Progenitor cell of endocrine pancreas (in vitro differentiated cells): ENCODE results near the gene RBP5. TPM values are rescaled to one million over a fixed set of nuclear protein-coding genes. Genes with fewer than 3 reads are reported as not detected.
A peak's percentile ranks its signal among the peaks of the same experiment; 100 is the strongest.

ENCODE experiments used
- DNase-seq: peaks from one replicate; pipeline ENCODE4 v3.0.0; 2021; ENCODE audit warnings: low spot score; ENCODE audit not compliant: unreplicated experiment
- H3K27ac Mint-ChIP-seq: 2 replicates; pipeline ENCODE4 v1.8.0; 2021; ENCODE audit warnings: mild to moderate bottlenecking, moderate library complexity, mixed read lengths
- H3K27me3 Mint-ChIP-seq: 2 replicates; pipeline ENCODE4 v1.8.0; 2021; ENCODE audit warnings: mixed read lengths
- H3K36me3 Mint-ChIP-seq: 2 replicates; pipeline ENCODE4 v1.8.0; 2022; ENCODE audit warnings: mixed read lengths; ENCODE audit not compliant: insufficient read depth
- H3K4me1 Mint-ChIP-seq: 2 replicates; pipeline ENCODE4 v1.8.0; 2021; ENCODE audit warnings: low read depth, mixed read lengths
- H3K4me3 Mint-ChIP-seq: 2 replicates; pipeline ENCODE4 v1.8.0; 2021; ENCODE audit warnings: low read depth, mild to moderate bottlenecking, moderate library complexity, mixed read lengths
- H3K9me3 Mint-ChIP-seq: 2 replicates; pipeline ENCODE4 v1.8.0; 2021; ENCODE audit warnings: low read depth, mixed read lengths
- total RNA-seq: library from RNA; stranded (reverse); gene quantifications from 2 replicates; pipeline ENCODE4 v1.2.1, GENCODE V29; 2021
- TF ChIP-seq, protein P1 (sequence below): fragments of 200-600 bp; sonication (generic); IDR thresholded peaks from one replicate; pipeline ENCODE4 v1.5.0; 2021; ENCODE audit warnings: antibody characterized with exemption, mild to moderate bottlenecking; ENCODE audit not compliant: unreplicated experiment

RBP5 gene
- total RNA-seq, 1 donor from 2014 or later = 5.8 TPM

DNA sequence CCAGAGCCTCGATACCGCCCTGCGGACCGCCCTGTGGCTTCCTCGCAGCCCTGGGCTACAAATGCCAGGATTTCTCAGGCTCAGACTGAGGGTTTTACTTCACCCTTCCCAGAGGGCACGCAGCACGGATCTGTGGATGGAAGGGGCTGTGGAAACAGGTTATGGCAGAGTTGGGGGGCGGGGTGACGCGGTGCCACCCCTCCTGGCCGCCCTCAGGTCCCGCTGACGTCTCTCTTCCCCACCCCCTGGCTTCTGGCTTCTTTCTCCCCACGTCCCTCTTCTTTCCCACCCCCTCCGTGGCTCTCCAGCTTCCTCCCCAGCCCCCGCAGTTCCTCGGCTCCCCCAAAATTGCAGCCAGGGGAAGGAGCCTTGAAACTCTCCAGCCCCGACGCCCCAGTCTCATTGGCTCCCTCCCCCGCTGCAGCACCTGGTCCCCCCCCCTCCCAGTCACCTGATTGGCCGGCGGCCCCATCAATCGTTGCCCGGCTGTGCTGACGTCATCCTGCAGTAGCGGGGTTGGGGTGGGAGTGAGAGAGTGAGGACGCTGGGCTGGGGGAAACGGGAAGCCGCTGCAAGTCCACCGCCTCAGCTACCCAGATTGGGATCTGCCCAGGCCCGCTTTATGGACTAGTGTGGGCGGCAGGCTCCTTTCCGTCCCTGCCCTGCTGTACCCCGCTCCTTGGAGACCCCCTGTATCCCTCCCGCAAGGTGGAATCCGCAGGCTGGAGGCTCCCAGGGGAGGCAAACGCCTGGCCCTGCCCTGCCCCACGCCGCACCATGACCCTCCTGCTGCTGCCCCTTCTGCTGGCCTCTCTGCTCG lies 1.4 kb upstream of the RBP5 start, which contains the start of gene CLSTN3:
TSS of gene CLSTN3 (plus strand) at position 500 of the 820 bp plus-strand sequence. CDS start at position 778, 278 bp downstream.
- H3K9me3 Mint-ChIP-seq = no peaks in the 10 kb centered on the region
- peak; percentile 91 for DNase-seq
- TF ChIP-seq, protein P1, sequence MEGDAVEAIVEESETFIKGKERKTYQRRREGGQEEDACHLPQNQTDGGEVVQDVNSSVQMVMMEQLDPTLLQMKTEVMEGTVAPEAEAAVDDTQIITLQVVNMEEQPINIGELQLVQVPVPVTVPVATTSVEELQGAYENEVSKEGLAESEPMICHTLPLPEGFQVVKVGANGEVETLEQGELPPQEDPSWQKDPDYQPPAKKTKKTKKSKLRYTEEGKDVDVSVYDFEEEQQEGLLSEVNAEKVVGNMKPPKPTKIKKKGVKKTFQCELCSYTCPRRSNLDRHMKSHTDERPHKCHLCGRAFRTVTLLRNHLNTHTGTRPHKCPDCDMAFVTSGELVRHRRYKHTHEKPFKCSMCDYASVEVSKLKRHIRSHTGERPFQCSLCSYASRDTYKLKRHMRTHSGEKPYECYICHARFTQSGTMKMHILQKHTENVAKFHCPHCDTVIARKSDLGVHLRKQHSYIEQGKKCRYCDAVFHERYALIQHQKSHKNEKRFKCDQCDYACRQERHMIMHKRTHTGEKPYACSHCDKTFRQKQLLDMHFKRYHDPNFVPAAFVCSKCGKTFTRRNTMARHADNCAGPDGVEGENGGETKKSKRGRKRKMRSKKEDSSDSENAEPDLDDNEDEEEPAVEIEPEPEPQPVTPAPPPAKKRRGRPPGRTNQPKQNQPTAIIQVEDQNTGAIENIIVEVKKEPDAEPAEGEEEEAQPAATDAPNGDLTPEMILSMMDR = no peak
- peak within 1 kb of the TSS; percentile 87 for H3K4me3 Mint-ChIP-seq
- H3K27ac Mint-ChIP-seq = peak within 1 kb of the TSS; percentile 90
- H3K36me3 Mint-ChIP-seq = peaks cover 13% of the 10 kb centered on the region
- peaks cover 49% of the 10 kb centered on the region for H3K4me1 Mint-ChIP-seq
- no peaks in the 10 kb centered on the region for H3K27me3 Mint-ChIP-seq

DNA sequence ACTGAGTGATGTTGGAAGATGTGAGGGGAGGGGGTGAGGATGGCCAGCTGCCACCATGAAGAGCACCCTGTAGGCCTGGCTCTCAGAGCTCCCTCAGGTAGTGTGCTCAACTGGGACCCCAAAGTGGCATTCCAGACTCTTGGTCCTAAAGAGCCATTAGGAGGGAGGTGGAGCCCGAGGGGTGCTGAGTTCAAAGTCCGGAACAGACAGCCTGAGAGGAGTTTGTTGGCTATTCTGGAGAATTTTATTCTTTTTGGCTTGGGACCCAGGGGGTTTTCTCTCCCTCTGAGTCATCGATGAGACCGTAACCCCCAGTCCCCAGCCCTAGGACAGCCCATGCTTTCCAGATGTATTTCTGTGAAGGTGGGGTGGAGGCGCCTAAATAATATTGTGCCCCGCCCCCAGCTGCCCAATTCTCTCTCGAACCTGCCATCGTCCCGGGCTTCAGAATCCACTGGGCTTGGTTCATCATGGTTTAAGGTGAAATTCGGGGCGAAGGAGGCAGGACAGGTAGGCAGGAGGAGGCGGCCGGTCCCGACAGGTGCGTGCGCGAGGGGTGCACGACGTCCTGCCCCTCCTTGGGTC lies 690 bp upstream of the RBP5 start:
- Mint-ChIP-seq H3K4me1 (peaks cover 56% of the 10 kb centered on the region), H3K9me3 (no peaks in the 10 kb centered on the region), H3K36me3 (peaks cover 9% of the 10 kb centered on the region), H3K4me3 (peak overlapping the region; percentile 87), H3K27ac (peak overlapping the region; percentile 90), H3K27me3 (no peaks in the 10 kb centered on the region)
- TF ChIP-seq, protein P1 = no peak
- DNase-seq = no peak

DNA sequence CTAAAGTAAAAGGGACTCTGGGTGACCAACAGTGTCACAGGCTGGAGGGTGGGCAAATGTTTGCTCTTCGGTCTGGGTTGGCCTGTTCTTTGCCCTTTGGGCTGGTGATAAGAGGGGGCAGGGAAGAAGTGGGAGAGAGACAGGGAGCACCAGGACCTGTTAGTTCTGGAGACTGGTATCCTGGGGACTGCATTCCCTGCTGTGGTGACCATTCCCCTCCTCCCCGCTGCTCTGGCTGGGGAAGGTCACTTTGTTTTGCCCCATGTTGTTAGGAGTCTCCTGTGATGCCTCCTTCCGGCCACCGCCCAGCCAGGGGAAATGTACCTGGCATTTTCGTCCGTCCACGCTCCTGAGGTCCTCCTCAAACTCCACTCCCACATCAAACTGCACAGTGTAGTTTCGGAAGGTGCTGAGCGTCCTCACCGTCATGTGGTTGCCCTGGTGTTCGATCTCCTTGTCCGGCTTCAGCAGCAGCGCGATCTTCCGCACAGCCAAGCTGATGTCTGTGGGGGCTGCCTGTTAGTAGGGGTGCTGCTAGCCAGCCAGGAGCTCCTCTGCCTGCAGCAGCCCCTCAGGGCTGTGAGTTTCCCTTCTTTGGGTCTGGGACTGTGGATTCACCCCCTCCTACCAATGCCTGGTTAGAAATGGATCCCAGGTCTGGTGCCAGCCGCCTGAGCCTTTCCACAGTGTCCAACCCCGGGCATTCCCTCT lies 618 bp downstream of the RBP5 start:
- Mint-ChIP-seq H3K27me3 (no peaks in the 10 kb centered on the region), H3K4me3 (peak overlapping the region; percentile 87), H3K27ac (peak overlapping the region; percentile 35), H3K36me3 (peaks cover 3% of the 10 kb centered on the region), H3K4me1 (peaks cover 68% of the 10 kb centered on the region), H3K9me3 (no peaks in the 10 kb centered on the region)
- no peak for DNase-seq
- TF ChIP-seq, protein P1 = no peak

DNA sequence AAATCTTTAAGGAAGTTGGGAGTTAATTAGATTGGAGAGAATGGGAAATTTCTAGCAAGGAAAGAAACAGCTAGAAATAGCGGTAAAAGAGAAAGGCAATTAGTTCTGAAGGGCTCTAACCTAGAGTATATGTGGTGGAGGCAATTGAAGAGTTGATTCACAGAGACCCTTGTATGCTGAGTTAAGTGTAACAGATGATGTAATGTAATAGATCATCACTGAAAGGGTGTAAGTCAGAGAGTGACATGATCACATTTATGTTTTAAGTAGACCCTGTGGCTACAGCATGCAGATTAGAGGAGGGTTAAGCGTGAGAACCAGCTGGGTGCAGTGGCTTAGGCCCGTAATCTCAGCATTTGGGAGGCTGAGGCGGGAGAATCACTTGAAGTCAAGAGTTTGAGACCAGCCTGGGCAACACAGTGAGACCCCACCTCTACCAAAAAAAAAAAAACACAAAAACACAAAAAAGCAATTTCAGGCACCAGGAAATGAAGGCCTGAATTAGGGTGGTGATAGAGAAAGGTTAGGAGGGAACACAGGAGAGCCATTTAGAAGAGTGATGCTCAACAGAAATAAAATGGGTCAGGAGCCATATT lies 3.0 kb downstream of the RBP5 start:
- no peak for DNase-seq
- peaks cover 46% of the 10 kb centered on the region for H3K4me1 Mint-ChIP-seq
- peaks cover 3% of the 10 kb centered on the region for H3K36me3 Mint-ChIP-seq
- H3K4me3 Mint-ChIP-seq = no peak overlapping the region
- no peak overlapping the region for H3K27ac Mint-ChIP-seq
- no peaks in the 10 kb centered on the region for H3K27me3 Mint-ChIP-seq
- H3K9me3 Mint-ChIP-seq = no peaks in the 10 kb centered on the region
- TF ChIP-seq, protein P1 = no peak
